GM19238 (cell line): ENCODE data around the gene FAM161B.
"Not testable (repeated sequence)": the region's sequence is repeated elsewhere in the genome, so short reads cannot be mapped to it uniquely, and the experiment has no call there.

ENCODE experiments used
- DNase-seq: peaks from one replicate; pipeline ENCODE4 v3.0.0; 2011; ENCODE audit warnings: low spot score; ENCODE audit not compliant: insufficient read length

The FAM161B gene, protein sequence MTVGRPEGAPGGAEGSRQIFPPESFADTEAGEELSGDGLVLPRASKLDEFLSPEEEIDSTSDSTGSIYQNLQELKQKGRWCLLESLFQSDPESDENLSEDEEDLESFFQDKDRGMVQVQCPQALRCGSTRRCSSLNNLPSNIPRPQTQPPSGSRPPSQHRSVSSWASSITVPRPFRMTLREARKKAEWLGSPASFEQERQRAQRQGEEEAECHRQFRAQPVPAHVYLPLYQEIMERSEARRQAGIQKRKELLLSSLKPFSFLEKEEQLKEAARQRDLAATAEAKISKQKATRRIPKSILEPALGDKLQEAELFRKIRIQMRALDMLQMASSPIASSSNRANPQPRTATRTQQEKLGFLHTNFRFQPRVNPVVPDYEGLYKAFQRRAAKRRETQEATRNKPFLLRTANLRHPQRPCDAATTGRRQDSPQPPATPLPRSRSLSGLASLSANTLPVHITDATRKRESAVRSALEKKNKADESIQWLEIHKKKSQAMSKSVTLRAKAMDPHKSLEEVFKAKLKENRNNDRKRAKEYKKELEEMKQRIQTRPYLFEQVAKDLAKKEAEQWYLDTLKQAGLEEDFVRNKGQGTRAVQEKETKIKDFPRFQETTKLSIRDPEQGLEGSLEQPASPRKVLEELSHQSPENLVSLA

GRCh38 chr14:73949752-73950734 is at the start of gene FAM161B, which contains the start of gene COQ6:
Gene FAM161B (minus strand): TSS chr14:73950094. CDS start chr14:73950026, 68 bp downstream.
Gene COQ6 (plus strand): TSS chr14:73950302. CDS start chr14:73950333, 31 bp downstream.
- peak; percentile 85 for DNase-seq

GRCh38 chr14:73998726-73999125 is 48.8 kb upstream of the FAM161B start:
- no peak for DNase-seq

DNA sequence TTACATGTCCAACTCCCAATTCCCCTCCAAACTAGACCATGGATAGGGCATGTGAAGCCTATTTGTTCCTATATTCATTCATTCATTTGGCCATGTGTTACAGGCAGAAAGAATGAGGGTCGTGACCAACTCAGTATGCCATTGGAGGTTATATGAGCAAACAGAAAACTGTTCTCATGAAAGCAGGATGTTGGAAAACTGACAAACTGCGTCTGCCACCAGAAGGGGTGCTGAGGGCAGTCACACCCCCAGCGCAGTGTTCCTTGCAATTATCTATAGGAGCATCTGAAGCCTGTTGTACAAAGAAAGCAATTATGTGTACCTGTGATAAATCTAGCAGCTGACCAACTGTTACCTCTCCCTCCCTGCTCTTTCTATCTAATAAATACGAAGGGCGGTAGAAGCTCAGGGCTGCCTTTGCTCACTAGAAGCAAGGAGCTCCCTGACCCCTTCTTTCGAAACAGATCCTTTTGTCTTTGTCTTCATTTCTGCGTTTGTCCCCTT is 48.1 kb upstream of the FAM161B start:
- no peak for DNase-seq

- DNase-seq: no peak
These were observed 47.4 kb upstream of the FAM161B start for GRCh38 chr14:73997108-73997943.

- no peak for DNase-seq
These were observed 46.8 kb upstream of the FAM161B start for GRCh38 chr14:73996731-73997107.

- DNase-seq: no peak
These were observed 46.1 kb upstream of the FAM161B start for GRCh38 chr14:73995977-73996378.

GRCh38 chr14:73994926-73995325 is 45.0 kb upstream of the FAM161B start:
- not testable (repeated sequence) for DNase-seq

GRCh38 chr14:73991092-73991491 is 41.2 kb upstream of the FAM161B start:
- DNase-seq: no peak

- not testable (repeated sequence) for DNase-seq
These were observed 38.8 kb upstream of the FAM161B start for GRCh38 chr14:73988656-73989055.

DNA sequence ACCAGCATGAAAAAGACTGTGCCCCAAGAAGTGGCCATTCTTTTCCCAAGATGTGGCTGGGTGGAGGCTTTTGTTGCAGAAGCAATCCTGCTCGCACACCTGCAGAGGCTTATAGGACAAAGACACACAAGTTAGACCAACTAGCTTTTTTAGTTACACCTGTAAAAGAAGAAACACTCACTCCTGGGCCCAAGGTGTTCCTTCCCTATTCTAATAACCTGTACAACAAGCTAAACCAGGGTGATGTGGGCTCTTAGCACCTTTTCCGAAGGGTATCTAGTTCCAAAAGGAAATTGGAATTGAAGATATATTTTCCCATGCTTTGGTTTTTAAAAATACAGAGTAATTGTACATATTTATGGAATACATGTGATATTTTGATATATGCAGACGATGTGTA is 38.2 kb upstream of the FAM161B start:
- DNase-seq: no peak

DNA sequence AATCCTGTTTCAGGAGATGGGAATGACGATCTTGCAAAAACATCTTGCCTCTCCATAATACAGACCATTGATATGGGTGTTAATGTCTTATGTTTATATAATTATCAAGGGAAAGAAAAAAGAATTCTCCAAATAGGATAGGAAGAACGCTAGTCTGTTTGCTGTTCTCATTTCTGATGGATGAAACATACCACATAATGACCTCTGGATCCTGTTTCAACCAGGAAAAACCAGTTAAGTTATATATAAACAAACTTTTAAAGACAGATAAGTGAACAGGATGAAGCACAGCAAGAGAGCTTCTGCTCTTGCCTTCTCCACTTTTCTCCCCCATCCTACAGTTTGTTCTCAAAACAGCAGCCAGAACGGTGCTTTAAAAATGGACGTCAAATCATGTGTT is 28.0 kb upstream of the FAM161B start:
- no peak for DNase-seq

DNA sequence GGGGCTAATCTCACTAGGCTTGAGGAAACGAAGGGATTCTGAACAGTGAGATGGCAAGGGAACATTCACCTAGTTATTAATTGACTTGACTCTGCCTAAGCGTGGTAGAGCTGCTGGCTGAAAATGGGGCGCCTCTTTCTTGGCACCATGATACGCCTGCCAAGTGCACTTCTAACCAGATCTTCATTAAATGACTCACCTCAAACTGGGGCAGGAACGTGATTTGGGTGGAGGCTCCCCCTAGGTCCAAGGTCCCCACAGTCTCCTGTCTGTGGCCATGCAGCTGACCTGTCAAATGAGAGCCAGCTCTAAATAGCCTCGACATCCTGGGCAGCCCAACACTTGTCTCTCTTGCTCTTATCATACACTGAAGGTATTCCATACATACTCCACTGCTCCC is 26.2 kb upstream of the FAM161B start:
- no peak for DNase-seq

DNA sequence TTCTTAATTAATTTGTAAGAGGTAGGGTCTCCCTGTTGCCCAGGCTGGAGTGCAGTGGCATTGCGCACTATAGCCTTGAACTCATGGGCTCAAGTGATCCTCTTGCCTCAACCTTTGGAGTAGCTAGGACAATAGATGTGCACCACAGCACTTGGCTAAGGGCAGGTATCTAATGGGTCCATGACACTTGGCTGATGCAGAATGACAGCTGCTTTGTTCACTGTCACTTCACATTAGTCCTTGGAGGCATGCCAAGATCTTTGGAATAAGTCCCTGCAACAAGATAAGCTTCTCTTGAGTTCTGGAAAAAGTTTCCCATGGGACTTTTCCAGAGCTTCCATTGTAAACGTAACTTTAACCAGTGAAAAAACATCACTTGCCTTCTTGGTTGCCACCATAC is 23.6 kb upstream of the FAM161B start:
- no peak for DNase-seq

DNA sequence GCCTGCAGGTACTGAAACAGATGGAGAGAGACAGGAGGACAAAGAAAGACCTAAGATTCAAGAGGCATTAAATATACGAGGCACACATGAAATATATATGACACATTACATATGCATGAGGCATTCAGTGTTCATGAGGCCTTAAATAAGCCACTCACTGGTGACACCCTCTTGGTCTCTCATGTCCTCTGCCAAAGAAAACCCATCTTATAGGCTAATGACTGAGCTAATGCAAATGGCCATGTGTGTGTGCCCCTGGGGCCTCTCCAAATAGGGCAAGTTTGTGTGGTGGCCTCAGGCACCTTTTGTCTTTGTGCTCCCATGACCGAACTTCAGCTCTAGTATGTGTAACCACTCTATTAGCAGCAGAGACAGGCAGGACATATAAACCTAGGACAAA is 19.0 kb upstream of the FAM161B start:
- DNase-seq: no peak

DNA sequence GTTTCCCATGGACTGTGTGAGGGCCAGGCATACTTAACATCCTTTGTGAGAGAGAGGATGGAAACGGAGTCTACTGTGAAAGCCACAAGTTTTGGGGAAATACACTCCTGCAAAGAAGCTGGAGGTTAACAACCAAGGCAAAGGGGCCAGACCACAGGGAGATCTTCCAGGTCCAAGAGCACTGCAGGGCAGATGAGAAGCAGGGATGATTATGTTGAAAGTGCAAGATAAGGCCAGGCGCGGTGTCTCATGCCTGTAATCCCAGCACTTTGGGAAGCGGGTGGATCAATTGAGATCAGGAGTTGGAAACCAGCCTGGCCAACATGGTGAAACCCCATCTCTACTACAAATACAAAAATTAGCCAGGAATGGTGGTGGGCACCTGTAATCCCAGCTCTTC is 15.3 kb upstream of the FAM161B start:
- no peak for DNase-seq

DNA sequence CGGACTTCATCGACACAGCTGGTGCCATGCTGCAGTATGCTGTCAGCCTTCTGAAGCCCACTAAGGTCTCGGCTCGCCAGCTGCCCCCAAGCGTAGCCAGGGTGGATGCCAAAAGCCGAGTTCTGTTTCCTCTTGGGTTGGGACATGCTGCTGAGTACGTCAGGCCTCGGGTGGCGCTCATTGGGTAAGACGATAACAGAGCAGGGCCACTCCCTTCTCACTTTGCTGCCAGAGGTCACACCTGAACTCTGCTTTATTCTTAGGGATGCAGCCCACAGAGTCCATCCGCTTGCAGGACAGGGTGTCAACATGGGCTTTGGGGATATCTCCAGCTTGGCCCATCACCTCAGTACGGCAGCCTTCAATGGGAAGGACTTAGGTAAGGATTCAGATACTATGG is 11.3 kb upstream of the FAM161B start:
- no peak for DNase-seq

DNA sequence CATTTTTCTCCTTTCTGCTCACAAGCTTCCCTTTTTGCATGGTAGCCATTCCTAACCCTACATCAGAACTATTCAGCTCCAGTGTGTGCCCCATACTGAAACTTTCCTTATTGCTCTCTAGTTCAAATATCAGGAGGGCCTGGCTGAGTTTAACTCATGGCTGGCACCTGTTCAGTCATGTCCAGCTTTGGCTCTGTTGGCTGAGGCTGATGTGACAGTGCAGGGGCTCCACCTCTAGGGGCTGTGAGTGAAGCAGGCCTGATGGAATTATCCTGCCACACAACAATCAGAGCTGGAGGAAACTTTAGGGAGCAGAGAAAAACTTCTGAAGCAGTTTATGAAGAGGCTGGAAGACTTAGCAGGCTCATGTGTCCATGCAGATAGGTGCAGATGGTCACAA is 8.7 kb upstream of the FAM161B start:
- no peak for DNase-seq

DNA sequence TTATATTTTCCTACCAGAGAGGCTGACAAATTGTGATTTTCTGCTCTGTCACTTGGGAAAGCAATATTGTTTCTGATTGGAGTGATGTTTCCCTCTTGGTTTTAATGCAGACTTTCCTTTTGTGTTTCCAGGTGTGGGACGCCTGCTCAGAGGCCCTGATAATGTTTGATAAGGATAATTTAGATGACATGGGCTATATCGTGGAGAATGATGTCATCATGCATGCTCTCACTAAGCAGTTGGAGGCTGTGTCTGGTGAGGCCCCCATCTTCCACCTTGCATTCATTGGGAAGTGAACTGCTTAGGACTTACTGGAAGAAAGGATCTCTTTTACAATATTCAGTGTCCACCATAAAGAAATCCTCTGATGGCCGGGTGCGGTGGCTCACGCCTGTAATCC is 5.8 kb upstream of the FAM161B start:
- no peak for DNase-seq

GRCh38 chr14:73953731-73954130 is 3.8 kb upstream of the FAM161B start:
- no peak for DNase-seq

DNA sequence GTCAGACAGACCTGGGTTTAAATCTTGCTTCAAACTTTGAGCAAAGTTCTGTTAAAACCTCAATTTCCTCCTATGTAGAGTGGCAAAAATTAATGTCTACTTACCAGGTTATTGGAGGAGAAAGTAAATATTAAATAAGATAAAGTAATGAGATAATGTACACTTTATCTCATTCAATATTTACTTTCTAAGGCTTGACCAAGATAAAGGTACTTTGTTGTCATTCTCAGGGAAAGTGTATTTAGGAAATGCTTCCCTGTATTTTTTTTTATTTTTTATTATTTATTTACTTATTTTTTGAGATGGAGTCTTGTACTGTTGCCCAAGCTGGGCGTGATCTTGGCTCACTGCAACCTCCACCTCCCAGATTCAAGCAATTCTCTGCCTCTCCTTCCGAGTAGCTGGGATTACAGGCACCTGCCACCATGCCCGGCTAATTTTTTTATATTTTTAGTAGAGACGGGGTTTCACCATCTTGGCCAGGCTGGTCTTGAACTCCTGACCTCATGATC is 4.7 kb downstream of the FAM161B start:
- no peak for DNase-seq
